Immature natural killer cell (primary cell): ENCODE measurements around the gene SPRN. TPM values are rescaled to one million over a fixed set of nuclear protein-coding genes. Genes with fewer than 3 reads are reported as not detected.
A peak's percentile ranks its signal among the peaks of the same experiment; 100 is the strongest.
"Not testable (repeated sequence)": the region's sequence is repeated elsewhere in the genome, so short reads cannot be mapped to it uniquely, and the experiment has no call there.

Experiments
- DNase-seq, 3 donors: peaks; one replicate each; pipeline ENCODE4 v3.0.0; 2022; ENCODE audit warnings: mixed read lengths in 1 of 3
- H3K27ac Mint-ChIP-seq, 6 donors: one replicate each; pipeline ENCODE4 v1.8.0; 2020; ENCODE audit warnings: mixed read lengths in 6 of 6, mild to moderate bottlenecking in 5 of 6, inconsistent platforms in 4 of 6, moderate library complexity in 3 of 6
- H3K27me3 Mint-ChIP-seq, 3 donors: one replicate each; pipeline ENCODE4 v1.8.0; 2020 to 2021; ENCODE audit warnings: low read depth in 3 of 3, mild to moderate bottlenecking in 3 of 3, mixed read lengths in 3 of 3, moderate library complexity in 3 of 3, inconsistent platforms in 1 of 3
- H3K36me3 Mint-ChIP-seq, 3 donors: one replicate each; pipeline ENCODE4 v1.8.0; 2020; ENCODE audit warnings: mixed read lengths in 3 of 3, inconsistent platforms in 2 of 3, mild to moderate bottlenecking in 2 of 3
- H3K4me1 Mint-ChIP-seq, 2 donors: one replicate each; pipeline ENCODE4 v1.8.0; 2020; ENCODE audit warnings: inconsistent platforms in 2 of 2, mild to moderate bottlenecking in 2 of 2, mixed read lengths in 2 of 2, moderate library complexity in 1 of 2
- H3K4me3 Mint-ChIP-seq, 5 donors: one replicate each; pipeline ENCODE4 v1.8.0; 2020; ENCODE audit warnings: mild to moderate bottlenecking in 5 of 5, mixed read lengths in 5 of 5, inconsistent platforms in 3 of 5, moderate library complexity in 3 of 5
- H3K9me3 Mint-ChIP-seq, 6 donors: one replicate each; pipeline ENCODE4 v1.8.0; 2020; ENCODE audit warnings: mild to moderate bottlenecking in 6 of 6, mixed read lengths in 6 of 6, inconsistent platforms in 4 of 6, moderate library complexity in 3 of 6
- polyA plus RNA-seq, 3 donors: library from polyadenylated mRNA; unstranded; fragments of 300-500 nt; fragmentation: Illumina TruSeq; gene quantifications; one replicate each; pipeline ENCODE4 v1.2.3, GENCODE V29; 2021

SPRN gene
- polyA plus RNA-seq, 3 donors from 2014 or later: 0.30 to 0.37 TPM; not detected in 1

DNA sequence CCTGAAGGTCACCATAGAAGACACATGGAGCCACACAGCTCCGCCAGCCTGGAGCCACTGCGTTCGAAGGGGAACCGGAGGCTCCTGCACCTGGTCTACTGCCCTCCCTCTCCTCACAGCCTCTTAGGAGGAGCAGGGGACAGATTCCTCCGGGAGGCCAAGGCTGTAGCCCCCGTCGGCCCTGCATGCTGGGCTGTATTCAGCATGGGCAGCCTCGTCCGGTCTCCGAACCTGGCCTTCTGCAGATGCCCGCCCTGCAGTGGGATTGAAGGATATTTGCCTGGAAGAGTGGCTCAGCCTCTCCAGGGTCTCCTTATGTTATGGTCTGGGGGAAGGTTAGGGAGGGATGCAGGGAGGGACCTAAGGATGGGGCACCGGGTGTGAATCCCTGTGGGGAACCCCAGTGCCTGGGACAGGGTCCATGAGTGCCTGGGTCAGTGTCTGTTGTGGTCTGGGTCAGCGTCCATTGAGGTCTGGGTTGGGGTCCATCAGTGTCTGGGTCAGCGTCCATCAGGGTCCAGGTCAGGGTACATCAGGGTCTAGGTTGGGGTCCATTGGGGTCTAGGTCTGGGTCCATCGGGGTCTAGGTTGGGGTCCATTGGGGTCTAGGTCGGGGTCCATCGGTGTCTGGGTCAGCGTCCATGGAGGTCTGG lies 16.3 kb upstream of the SPRN start:
- H3K27me3 Mint-ChIP-seq: peaks cover 0 to 8% (median 5%) of the 10 kb centered on the region in 3 donors

DNA sequence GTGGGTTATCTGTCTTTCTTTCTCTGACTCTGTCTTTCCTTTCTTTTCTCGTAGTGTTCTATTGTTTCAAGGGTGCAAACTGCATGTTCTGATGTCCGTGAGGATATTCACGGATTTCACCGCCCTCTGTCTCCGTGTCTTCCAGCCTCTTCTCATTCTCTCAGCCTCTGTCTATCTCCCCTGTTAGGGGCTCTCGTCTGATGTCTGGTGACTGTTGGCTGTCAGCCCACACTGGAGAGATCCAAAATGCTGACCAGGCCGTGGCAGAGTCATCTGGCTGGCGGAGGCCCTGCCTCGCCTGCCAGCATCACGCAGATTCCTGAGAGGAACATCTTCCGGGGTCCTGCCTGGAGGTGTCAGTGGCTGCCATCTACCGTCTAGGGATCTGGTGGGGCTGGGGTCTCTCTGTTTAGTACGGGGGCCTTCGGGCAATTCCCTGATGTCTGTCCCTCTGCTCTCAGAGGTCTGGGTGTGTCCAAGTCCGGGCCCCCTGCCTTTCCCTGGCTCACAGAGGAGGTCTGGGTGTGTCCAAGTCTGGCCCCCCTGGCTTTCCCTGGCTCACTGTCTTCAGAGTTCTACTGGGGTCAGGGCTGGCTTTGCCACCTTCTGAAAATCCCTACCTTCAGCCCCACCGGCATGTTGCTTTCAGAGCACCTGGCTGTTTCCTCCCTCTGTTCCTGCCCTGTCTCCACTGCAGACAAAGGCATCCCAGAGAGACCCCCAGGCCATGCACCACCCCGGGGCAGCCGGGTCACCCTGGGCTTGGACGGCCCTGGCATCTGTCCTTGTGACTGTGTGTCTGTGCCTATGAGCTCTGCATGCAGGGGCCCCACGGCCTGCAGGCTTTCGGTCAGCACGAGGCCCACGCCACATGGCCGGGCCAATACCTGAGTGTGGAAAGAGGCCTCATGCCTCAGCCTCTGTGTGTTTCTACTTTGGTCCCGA lies 15.4 kb upstream of the SPRN start:
- no peak overlapping the region for H3K27ac Mint-ChIP-seq
- DNase-seq: no peak
- H3K4me1 Mint-ChIP-seq: peaks cover 22 to 34% of the 10 kb centered on the region in 2 donors
- H3K36me3 Mint-ChIP-seq: no peaks in the 10 kb centered on the region
- no peak overlapping the region for H3K4me3 Mint-ChIP-seq
- H3K27me3 Mint-ChIP-seq: peaks cover 0 to 8% (median 5%) of the 10 kb centered on the region in 3 donors
- H3K9me3 Mint-ChIP-seq: peaks cover 0 to 6% (median 0%) of the 10 kb centered on the region in 6 donors

More for the DNA sequence above, 16.3 kb upstream of the SPRN start:
- no peak overlapping the region for H3K27ac Mint-ChIP-seq
- no peak for DNase-seq
- H3K4me1 Mint-ChIP-seq: peaks cover 22 to 34% of the 10 kb centered on the region in 2 donors
- H3K4me3 Mint-ChIP-seq: peak overlapping the region in 1 of 5 donors; percentile 38
- H3K36me3 Mint-ChIP-seq: no peaks in the 10 kb centered on the region
- peaks cover 0 to 10% (median 5%) of the 10 kb centered on the region in 6 donors for H3K9me3 Mint-ChIP-seq

DNA sequence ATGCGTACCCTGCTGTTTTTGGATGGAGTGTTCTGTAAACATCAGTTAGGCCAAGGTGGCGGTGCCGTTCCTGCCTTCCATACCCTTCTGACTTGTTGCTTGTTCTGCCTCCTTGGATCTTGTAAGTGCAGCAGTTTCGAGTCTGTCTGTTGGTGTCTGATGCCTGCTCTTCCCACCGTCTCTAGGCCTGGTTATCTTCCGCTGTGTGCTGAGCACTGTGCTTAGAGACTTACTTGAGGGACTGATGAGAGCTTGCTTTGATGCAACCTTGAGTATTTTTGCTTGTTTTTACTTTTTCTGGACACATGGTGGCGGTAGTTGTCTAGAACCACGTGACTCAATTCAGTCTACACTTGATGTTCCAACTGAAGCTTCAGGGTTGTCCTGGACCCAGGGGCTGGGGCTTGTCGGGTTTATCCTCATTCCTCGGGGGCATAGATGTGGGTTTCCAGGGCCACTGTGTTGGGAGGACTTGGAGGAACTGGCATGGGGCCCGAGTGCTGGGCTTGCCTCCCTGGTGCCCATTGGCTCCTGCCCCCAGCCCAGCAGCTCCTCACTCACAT lies 14.4 kb upstream of the SPRN start:
- H3K36me3 Mint-ChIP-seq: no peaks in the 10 kb centered on the region
- peaks cover 22 to 34% of the 10 kb centered on the region in 2 donors for H3K4me1 Mint-ChIP-seq
- H3K4me3 Mint-ChIP-seq: no peak overlapping the region
- peaks cover 0 to 6% (median 0%) of the 10 kb centered on the region in 6 donors for H3K9me3 Mint-ChIP-seq
- no peak overlapping the region for H3K27ac Mint-ChIP-seq
- peaks cover 0 to 10% (median 5%) of the 10 kb centered on the region in 3 donors for H3K27me3 Mint-ChIP-seq
- peak in 2 of 3 donors; percentile 17 to 23 for DNase-seq

DNA sequence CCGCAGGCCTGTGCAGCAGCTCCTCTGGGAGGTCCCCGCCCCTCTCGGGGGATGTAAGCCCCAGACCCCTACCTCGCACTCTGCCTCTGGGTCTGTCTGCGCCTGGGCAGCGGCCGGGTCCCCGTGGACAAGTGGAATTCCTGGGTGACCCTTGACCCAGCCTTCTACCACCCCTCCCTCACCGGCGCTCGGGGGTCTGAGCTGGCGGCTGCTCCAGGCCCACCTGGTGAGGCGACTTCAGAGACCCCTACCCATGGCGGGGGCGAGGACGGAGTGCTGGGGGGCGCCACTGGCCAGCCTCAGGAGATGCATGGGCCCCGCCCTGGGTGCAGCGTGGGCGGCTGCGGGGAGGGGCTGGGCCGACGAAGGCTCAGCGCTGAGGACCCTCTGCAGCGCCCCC lies 8.4 kb upstream of the SPRN start:
- H3K27ac Mint-ChIP-seq, H3K36me3 Mint-ChIP-seq, DNase-seq, H3K4me3 Mint-ChIP-seq, H3K4me1 Mint-ChIP-seq: not testable (repeated sequence)
- peaks cover 0 to 11% (median 1%) of the 10 kb centered on the region in 6 donors for H3K9me3 Mint-ChIP-seq
- H3K27me3 Mint-ChIP-seq: peaks cover 0 to 11% (median 3%) of the 10 kb centered on the region in 3 donors

DNA sequence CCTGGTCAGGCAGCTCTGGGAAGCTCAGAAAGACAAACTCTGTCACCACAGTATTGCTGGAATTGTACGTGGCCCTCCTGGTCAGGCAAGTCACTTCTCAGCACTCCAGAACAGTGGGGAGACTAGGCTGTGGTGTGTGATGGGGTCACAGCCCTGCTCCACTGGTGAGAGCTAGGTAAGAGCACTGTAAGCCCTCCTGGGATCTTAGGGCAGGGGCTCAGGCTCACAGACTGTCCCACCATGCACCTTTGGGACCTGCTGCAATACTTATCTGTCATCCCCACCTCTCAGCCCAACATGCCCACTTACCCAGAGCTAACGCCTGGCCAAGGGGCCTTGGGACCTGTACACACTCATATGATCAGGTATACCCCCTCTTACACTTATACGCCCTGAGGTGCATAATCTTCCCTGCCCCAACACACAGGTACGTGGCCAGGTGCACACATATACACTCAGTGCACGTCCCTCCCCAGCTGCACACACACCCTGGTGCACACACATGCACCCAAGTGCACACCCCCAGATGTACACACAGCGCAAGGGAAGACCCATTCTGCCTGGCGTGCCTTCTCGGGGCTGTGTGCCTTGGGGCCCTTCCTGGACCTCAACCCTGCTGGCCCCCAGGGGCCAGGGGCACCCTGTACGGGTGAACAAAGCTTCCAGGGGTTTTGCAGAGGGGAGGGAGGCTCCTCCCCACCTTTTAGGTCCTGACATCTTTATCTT lies 7.6 kb upstream of the SPRN start:
- not testable (repeated sequence) for H3K27ac Mint-ChIP-seq, H3K4me1 Mint-ChIP-seq, H3K4me3 Mint-ChIP-seq, H3K36me3 Mint-ChIP-seq, DNase-seq
- Mint-ChIP-seq H3K27me3 (peaks cover 0 to 11% (median 3%) of the 10 kb centered on the region in 3 donors), H3K9me3 (peaks cover 0 to 11% (median under 1%) of the 10 kb centered on the region in 6 donors)

DNA sequence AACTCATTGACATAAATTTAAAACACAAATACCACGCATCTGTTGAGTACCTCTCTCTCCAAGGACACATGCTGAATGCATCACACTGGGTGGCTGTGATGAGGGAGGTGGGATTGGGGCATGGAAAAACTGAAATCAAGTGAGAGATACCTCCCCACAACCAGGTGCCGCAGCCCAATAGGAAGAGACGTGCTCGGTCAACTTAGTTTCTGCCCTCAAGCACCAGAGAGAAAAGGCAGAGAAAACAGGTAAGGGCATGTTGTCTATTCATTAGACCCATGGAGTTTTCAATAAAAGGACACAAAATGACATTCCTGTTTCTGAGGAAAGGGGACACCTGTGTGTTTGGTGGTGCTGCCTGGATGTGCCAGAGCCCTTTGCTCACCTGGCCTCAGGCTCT lies 5.1 kb upstream of the SPRN start:
- not testable (repeated sequence) for H3K36me3 Mint-ChIP-seq, DNase-seq, H3K4me3 Mint-ChIP-seq, H3K27ac Mint-ChIP-seq, H3K4me1 Mint-ChIP-seq, H3K27me3 Mint-ChIP-seq
- peaks cover 0 to 11% (median under 1%) of the 10 kb centered on the region in 6 donors for H3K9me3 Mint-ChIP-seq

DNA sequence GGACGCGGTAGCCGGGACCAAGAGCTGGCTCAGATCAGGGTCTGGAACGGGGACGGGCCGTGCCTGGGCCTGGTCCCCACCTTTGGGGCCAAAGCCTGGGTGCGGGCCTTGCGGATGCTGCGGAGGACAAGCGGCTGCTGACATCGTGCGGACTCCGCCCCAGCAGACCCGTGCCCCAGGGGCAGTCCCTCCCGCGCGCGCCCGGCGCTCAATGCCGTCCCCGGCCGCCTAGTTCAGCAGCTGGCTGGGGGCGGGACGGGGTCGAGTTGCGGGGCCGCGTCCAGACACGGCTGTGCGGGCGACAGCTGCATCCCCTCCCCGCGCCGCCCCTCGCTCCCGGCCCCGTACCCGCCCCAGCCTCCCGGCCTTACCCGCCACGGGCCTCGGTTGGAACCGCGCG lies 323 bp downstream of the SPRN start:
- not testable (repeated sequence) for H3K36me3 Mint-ChIP-seq, H3K4me3 Mint-ChIP-seq, H3K4me1 Mint-ChIP-seq, H3K27me3 Mint-ChIP-seq, DNase-seq, H3K27ac Mint-ChIP-seq
- H3K9me3 Mint-ChIP-seq: peaks cover 0 to 11% (median under 1%) of the 10 kb centered on the region in 6 donors

DNA sequence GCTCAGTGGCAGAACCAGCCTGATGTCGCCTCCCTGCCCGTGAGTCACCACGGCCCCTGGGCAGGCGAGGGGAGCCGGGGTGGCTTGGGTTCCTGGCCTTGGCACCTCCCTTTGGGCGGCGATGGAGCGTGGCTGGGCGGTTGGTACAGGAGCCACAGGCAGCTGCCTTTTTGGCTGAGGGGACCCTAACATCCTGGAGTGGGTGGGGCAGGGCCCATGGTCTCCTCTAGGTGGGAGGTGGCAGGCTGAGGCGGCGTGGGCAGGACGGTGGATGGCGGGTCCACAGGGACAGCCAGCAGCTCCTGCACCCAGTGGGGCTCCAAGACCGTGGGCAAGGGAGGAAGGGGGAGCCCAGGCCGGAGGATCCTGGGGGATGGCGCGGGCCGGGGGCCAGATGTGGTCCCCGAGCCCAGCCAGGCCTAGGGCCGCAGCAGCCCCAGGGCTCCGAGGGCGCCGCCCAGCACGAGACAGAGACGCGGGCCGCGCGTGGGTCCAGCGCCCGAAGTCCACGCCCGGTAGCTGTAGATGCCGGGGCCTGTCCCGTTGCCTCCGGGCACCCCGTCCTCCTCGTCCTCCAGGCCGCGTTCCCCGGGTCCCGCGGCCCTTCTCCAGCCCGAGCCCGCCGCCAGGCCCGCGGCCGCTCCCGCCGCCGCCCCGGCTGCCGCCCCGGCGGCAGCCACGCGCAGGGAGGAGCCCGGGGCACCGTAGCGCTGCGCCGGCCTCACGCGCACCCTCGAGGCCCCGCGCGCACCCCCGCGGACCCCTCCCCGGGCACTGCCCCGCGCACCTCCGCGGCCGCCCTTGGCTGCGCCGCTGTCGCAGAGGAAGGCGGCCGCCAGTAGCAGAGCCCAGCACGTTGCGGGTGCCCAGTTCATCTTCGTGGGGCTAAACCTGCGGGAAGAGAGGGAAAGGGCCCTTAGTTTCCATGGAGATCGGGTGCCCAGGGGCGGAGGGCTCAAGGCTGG lies 1.3 kb downstream of the SPRN start:
- Mint-ChIP-seq H3K36me3 (peaks cover 0 to 3% (median 0%) of the 10 kb centered on the region in 3 donors), H3K4me3 (peak overlapping the region in 3 of 5 donors; percentile 30 to 54 (median 42)), H3K9me3 (peaks cover 0 to 2% (median 0%) of the 10 kb centered on the region in 6 donors), H3K4me1 (peaks cover 0 to 3% of the 10 kb centered on the region in 2 donors), H3K27ac (no peak overlapping the region), H3K27me3 (no peaks in the 10 kb centered on the region)
- DNase-seq: no peak

DNA sequence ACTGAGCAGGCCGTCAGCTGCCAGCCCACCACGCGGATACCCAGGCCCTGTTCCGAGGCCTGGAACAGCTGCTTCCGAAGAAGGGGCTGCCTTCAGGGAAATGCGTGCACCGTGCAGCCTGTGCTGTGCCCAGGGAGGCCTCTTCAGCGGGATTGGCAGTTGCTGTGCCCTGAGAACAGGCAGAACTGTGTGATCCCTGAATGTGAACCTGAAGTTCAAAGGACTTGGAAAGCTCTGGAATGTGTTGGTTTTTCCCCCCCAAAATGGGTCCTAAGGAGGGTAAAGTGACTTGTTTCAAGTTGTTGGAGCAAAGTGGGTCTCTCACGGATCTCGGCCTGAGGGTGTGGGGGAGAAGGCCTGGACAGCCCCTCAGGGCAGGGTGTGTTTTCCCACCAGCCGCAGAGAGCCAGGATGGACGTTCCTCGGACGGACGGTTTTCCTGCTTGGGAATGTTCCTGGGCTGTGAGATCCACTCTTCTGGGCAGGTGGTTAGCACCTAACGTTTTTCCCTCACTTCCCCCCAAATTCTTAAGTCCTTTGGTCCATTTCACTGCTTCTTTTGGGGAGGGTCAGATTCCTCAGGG lies 2.1 kb downstream of the SPRN start:
- Mint-ChIP-seq H3K4me1 (peaks cover 0 to 3% of the 10 kb centered on the region in 2 donors), H3K27ac (no peak overlapping the region), H3K4me3 (peak overlapping the region in 2 of 5 donors; percentile 15 to 39), H3K27me3 (no peaks in the 10 kb centered on the region), H3K36me3 (peaks cover 0 to 3% (median 0%) of the 10 kb centered on the region in 3 donors), H3K9me3 (peaks cover 0 to 2% (median 0%) of the 10 kb centered on the region in 6 donors)
- no peak for DNase-seq

DNA sequence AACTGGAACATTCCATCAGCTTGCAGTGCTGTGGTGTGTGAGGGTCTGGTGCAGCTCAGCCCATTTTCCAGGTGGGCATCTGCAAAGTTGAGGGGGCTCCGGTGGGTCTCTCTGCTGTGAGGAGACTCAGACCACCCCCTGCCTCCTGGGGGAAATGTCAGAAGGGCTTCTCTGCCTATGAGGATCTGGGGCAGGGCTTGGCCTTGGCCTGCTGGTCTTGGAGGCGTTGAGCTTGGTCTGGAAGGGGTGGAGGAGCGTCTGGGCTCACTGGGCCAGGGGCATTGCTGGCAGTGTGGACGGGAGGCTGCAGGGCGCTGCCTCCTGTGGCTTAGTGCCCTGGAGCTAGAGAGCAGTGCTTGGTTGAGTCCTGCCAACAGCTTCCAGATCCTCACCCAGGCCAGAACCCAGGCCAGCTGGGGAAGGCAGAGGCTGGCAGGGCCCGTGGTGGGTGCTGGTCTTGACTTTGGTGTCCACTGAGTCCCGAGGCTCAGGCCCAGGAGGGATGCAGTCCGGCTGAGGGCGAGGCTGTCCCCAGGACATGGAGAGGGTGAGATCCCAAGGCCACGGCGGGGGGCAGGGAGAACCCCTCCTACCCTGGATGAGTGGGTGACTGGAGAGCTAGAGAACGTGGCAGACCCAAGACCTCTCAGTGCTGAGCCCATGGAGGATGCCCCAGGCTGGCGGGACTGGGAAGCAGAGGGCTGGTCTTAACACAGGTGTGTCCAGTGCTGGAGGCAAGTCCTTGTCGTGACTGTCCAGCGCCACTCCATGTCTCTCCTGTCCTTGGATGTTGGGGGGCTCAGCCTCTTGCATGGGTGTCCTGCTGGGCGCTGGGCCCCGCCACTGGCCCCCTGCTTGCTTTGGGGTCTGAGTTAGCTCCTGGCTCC lies 2.8 kb downstream of the SPRN start:
- no peak for DNase-seq
- peak overlapping the region in 1 of 5 donors; percentile 48 for H3K4me3 Mint-ChIP-seq
- H3K4me1 Mint-ChIP-seq: peaks cover 0 to 3% of the 10 kb centered on the region in 2 donors
- peaks cover 0 to 3% (median 0%) of the 10 kb centered on the region in 3 donors for H3K36me3 Mint-ChIP-seq
- no peaks in the 10 kb centered on the region for H3K27me3 Mint-ChIP-seq
- H3K27ac Mint-ChIP-seq: no peak overlapping the region
- H3K9me3 Mint-ChIP-seq: peaks cover 0 to 2% (median 0%) of the 10 kb centered on the region in 6 donors

DNA sequence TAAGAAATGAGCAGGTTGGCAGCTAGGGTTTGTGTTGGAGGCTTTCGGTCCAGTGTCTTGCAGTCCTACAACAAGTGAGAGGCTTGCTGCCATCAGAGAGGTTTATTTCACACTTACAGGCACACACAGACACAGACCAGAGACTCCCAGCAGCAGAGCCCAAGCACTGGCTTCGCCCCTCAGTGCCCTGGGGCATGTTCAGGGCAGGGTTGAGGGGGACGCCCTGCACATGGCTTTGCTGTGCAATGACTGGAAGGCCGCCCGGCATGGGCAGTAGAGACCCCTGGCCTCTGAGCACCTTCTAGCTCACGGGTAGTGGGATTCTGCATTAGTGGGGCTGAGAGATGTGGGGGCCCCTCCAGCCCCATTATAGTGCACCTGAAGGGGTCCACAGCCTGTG lies 3.8 kb downstream of the SPRN start:
- Mint-ChIP-seq H3K27ac (no peak overlapping the region), H3K4me1 (peaks cover 5 to 7% of the 10 kb centered on the region in 2 donors)

More for the DNA sequence above, 3.8 kb downstream of the SPRN start:
- no peak overlapping the region for H3K4me3 Mint-ChIP-seq
- no peak for DNase-seq
- H3K27me3 Mint-ChIP-seq: no peaks in the 10 kb centered on the region
- peaks cover 0 to 2% (median 0%) of the 10 kb centered on the region in 6 donors for H3K9me3 Mint-ChIP-seq
- H3K36me3 Mint-ChIP-seq: peaks cover 1 to 10% (median 6%) of the 10 kb centered on the region in 3 donors
